HG02759 (cell line): Measurements from ENCODE around the gene LOXL4.

Experiments
- ATAC-seq: cut with Tn5 transposase; IDR thresholded peaks from one replicate; pipeline ENCODE4 v1.9.1; 2021; ENCODE audit warnings: mild to moderate bottlenecking, moderate library complexity; ENCODE audit not compliant: unreplicated experiment

The LOXL4 gene

DNA sequence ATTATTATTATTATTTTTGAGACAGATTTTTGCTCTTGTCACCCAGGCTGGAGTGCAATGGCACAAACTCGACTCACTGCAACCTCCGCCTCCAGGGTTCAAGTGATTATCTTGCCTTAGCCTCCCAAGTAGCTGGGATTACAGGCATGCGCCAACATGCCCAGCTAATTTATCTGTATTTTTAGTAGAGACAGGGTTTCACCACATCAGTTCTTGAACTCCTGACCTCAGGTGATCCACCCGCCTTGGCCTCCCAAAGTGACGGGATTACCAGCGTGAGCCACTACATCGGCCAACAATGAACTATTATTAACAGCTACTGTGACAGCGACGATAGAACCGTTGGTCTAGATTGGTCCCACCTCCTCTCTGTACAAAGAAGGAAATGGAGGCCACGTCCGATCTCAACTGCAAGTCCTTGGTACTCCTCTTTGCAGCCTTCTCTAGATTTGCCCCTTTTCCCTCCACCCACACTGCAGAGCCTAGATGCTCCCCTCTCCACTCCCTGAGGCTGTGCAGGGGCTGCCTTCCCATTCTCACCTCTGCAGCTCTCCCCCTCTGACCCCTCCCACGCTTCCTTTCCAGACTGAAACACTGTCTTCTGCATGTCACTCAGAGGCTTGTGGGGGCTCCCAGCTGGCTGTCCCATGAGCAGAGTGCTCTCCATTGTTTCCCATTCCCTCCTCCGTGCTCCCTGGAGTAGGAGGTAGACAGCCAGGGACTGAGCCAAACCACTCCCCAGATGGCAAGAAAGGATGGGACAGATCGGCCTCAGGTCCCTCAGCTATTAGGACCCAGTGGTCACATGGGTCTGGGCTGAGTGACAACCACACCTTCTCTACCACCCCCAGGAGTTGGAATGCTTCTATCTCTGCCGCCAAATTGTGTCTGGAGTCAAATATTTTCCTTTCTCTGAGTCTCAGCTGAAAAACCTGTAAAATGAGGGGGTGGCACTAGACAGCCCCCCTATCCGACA is 2.3 kb downstream of the LOXL4 start:
- no peak for ATAC-seq

- ATAC-seq: no peak
Observed at GRCh38 chr10:98264378-98265065, 3.5 kb downstream of the LOXL4 start.

DNA sequence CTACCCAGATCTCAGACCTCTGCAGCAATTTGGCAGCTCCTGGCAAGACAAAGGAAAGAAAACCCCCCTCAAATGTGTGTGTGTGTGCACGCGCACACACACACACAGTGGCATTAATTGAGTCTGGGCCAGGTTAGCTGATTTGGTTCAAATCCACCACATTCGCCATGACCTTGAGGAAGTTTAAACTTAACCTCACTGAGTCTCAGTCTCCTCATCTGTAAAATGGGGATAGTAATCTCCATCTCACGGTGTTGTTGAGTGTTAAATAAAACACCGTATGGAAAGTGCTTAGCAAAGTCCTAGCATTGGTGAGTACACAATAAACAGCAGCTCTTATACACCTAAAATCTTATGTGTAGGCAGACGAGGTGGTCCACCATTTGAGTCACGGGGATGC is 4.9 kb downstream of the LOXL4 start:
- no peak for ATAC-seq

GRCh38 chr10:98262571-98262970 is 5.4 kb downstream of the LOXL4 start:
- ATAC-seq: no peak

GRCh38 chr10:98261436-98262277 is 6.3 kb downstream of the LOXL4 start:
- no peak for ATAC-seq

DNA sequence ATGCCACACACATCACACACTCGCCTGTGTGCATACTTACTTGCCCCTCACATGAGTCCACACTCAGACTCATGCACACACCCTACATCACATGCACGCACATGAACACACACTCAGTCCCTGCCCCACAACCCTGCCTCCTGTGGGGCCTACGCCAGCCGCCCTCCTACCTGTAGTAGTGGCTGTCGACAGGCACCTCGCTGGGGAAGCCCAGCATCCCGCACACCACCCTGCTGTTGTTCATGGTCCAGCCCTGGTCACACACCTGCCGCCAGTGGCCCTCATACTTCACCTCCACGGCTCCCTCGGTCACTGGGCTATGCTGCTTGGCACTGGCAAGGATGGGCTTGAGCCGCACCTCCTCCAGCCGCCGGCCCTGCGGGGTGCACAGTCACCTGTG is 7.2 kb downstream of the LOXL4 start:
- ATAC-seq: no peak

DNA sequence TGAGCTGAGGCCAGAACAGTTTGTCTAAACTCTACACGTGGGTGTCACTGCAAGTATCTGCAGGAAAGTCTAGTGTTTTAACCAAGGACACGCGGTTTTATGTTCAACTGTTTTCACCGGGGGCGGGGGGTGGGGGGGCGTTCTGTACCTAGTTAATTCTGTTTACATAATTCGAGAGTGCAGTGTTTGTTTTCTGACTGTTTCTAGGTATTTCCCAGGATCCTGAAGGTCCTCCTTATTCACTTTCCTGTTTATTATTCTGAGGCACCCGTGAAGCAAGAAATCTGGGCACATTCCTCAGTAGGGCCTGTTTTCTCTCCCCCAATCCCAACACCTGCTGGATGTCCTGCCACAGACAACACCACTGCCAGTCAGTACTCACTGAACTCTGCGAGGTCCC is 7.6 kb downstream of the LOXL4 start:
- ATAC-seq: no peak

DNA sequence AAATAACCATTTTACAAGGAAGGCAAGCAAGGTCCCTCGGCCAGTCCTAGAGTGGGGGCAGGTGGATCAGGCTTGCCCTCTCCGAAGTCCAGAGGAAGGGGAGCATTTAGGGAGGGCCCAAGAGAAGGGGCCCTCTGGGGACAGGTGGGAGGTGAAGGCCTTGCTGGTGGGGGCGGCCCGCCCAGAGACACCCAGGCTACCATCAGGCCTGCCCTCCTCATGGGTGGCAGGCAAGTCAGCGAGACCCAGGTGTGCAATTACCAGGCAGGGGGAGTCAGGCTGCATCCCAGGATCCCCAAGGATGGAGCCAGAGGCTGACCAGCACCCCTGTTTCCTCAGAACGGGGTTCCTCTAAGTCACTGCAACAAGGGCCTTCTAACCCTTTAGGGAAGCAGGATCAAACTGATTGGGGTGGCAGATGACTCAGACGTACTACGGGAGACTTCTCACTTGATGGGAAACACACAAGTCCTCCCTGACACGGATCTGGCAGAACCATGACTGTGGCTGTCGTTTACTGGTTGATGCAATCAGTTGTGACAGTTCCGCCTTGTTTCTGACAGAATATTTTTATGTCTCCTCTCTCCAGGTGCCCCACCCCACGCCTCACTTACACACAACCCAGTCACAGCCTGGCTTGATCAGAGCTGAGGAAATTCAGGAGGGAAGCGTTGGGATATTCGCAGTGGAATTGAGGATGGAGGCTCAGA is 8.2 kb downstream of the LOXL4 start:
- ATAC-seq: no peak

DNA sequence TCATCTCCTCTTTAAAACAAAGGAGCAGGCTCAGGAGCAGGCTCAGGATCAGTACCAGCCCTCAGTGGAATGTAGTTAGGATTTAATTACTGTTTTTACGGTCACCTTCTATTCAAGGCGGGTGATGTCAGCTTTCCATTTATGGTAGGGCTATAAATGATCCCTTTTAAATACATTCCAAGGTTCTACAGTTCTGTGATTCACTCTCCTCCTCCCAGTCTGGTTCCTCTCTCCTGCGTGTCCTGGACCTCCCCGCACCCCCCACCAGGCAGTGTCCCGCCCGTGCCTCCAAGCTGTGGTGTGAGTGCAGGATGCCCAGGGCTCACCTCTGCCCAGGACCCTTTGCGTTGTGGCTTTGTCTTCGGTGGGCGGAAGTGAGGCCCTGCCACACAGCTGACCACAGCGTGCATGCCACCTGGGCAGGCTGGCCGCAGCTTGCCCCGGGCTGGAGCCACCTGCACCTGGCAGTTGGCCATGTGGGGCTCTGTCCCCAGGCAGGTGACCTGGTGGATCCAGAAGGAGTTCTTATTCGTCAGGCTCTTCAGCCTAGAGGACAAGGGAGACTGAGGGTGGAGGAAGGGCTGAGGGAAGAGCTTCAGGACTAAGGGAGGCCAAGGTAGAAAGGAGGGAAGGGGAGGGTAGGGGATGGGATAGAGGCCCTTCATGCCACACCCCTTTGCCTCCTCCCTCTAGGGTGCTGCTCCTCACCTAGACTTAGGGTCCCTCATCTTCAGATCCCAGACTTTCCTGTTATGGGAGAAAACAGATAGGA is 9.1 kb downstream of the LOXL4 start:
- no peak for ATAC-seq

GRCh38 chr10:98257961-98258360 is 10.0 kb downstream of the LOXL4 start:
- no peak for ATAC-seq

- ATAC-seq: no peak
Observed at GRCh38 chr10:98257198-98257597, 10.8 kb downstream of the LOXL4 start.

- ATAC-seq: no peak
Observed at GRCh38 chr10:98256692-98257091, 11.3 kb downstream of the LOXL4 start.

DNA sequence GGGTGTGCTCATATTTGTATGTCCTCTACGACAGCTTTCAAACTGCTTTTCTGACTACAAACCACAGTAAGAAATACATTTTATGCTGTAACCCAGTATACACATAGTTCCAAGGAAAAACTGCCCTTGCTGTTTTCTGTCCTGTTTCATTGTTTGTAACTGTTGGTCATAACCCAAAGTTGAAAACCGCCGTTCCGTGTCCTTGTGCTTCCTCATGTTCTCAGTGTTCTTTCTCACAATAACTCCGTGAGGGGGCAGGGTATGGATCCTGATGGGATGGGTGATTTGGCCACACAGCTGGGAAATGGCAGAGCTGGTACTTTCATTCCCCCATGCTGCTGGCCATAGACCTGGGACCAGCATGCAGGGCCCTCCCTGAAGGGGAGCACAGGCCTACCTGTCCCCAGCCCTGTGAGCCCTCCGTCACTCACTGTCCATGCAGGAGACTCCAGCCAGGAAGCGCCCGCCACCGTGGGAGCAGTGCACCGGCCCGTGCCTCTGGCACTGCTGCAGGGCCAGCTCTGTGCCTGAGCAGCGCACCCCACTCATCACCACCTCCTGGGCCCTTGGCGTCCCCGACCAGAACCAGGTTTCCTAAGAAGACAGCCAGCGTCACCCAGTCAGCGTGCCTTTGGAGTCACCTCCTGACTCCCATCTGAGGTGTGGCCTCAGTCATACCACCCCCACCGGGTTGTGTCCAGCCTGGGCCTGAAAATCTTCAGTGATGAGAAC is 12.7 kb downstream of the LOXL4 start:
- no peak for ATAC-seq

GRCh38 chr10:98254234-98254974 is 13.6 kb downstream of the LOXL4 start:
- ATAC-seq: no peak

DNA sequence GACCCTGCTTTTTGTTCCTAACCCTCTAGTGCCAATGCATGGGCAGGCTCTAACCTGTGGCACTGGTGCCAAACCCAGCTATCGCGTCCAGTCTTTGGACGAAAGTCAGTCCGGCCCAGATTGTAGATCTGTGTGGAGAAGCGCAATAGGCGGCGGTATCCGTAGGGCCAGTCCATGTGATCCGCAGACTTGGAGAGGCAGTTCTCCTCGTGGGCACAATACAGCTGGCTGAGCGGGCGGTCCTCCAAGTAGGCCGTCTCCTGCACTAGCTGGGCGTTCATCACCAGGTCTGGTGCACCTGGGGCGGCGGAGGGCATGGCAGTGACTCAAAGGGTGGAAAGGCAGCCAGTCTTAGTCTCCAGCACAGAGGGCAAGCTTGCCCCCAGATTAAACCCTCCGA is 14.5 kb downstream of the LOXL4 start:
- ATAC-seq: no peak

DNA sequence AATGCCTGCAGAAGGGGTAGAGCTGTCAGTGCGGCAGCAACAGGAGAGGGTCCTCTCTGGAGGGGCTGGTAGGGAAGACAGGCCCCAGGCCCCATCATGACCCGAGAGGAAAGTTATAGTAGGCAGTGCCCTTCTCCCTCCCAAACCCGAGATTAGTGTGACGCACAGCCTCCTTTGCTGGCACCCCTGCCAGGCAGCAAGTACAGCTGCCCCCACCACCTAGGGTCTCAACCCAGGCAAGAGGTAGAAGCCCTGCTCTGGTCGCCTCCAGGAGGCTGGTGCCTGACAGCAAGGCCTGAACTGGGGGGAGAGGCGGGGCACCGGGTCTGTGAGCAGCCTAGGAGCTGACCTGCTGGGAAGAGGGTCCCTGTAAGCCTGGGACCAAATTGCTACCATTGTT is 15.5 kb downstream of the LOXL4 start:
- no peak for ATAC-seq

GRCh38 chr10:98251399-98251798 is 16.6 kb downstream of the LOXL4 start:
- no peak for ATAC-seq

DNA sequence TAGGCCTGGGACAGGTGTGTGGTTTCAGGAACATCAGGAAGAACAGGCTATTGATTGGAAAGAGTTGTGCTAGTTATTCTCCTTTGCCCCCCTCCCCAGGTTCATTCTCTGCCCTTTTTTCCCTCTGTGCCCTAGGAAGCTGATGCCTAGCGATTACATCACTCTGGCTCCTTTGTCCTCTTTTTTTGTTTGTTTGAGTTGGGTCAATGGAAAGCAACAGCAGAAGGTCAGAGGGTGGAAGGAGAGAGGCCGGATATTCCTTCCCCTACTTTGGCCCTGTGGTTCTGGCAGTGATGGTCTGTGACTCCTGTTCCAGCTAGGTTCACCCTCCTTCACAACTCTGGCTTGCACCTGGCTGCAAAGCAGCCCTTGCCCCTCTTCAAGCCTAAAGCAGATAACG is 18.9 kb downstream of the LOXL4 start:
- ATAC-seq: no peak

DNA sequence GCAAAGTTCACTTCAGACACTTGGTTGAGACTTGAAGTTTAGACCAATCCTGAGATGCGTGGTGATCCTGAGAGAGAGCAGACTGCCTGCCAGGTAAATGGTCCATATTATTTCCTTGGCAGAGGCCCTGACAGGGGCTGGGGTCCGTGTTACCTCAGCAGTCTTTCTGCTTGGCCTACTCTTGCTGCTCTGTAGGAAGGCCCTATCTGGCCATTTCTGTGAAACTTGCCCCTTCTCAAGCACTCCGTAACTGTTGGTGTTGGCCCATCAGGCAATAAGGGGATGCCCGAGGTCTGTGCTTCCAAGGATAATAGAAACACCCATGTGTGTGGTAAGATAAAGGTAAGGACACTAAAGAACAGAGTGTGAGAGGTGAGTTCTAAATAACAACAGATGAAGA is 20.0 kb downstream of the LOXL4 start:
- ATAC-seq: no peak
